Motor neuron (in vitro differentiated cells): ENCODE results near the gene NMT2. TPM values are rescaled to one million over a fixed set of nuclear protein-coding genes. Genes with fewer than 3 reads are reported as not detected.

Experiments used
- ATAC-seq, 8 experiments: fragments of 200-7000 bp; cut with Tn5 transposase; replicated peaks in 6 of 8; 2 replicates each; pipeline ENCODE4 v1.8.0; 2021; ENCODE audit warnings: mild to moderate bottlenecking in 8 of 8, moderate library complexity in 8 of 8
- H3K27ac ChIP-seq, 2 donors: fragments of 250-450 bp; sonication (Bioruptor Pico); 2 replicates each; pipeline ENCODE4 v1.9.0; 2021; ENCODE audit warnings: antibody characterized with exemption in 2 of 2, mild to moderate bottlenecking in 2 of 2, moderate library complexity in 1 of 2
- H3K4me1 ChIP-seq, 2 donors: fragments of 250-450 bp; sonication (Bioruptor Pico); replicated peaks in 1 of 2; 2 replicates each; pipeline ENCODE4 v1.6.1; 2021; ENCODE audit warnings: antibody characterized with exemption in 2 of 2, mild to moderate bottlenecking in 2 of 2, moderate library complexity in 1 of 2
- H3K4me3 ChIP-seq, 5 donors: fragments of 250-450 bp; sonication (Bioruptor Pico); 2 replicates each; pipeline ENCODE4 v1.9.0; 2021; ENCODE audit warnings: antibody characterized with exemption in 5 of 5, mild to moderate bottlenecking in 5 of 5, moderate library complexity in 4 of 5
- WGBS, 10 experiments: fragments of 450-650 bp; shearing (Covaris generic); methylation state at CpG; one replicate each; pipeline ENCODE4 v1.0.0; 2022; 5-methylcytosine and 5-hydroxymethylcytosine counted together
- in situ Hi-C, 9 experiments: fragments of 400-800 bp; cut with MboI; loops; one replicate each; pipeline ENCODE4 v1.15.0; 2021; ENCODE audit warnings: low sequenced_read_pairs in 9 of 9, low pct_unique_long_range_greater_than_20kb in 2 of 9; ENCODE audit not compliant: unreplicated experiment in 9 of 9
- total RNA-seq, 8 experiments: library from RNA; unstranded; fragments of 300-600 nt; gene quantifications; 2 replicates each; pipeline versions ENCODE4 v1.2.3 to v1.2.4, GENCODE V29; 2022

NMT2 gene
- total RNA-seq, 8 experiments from 2014 or later = 11.5 to 23.0 (median 14.3) TPM

DNA sequence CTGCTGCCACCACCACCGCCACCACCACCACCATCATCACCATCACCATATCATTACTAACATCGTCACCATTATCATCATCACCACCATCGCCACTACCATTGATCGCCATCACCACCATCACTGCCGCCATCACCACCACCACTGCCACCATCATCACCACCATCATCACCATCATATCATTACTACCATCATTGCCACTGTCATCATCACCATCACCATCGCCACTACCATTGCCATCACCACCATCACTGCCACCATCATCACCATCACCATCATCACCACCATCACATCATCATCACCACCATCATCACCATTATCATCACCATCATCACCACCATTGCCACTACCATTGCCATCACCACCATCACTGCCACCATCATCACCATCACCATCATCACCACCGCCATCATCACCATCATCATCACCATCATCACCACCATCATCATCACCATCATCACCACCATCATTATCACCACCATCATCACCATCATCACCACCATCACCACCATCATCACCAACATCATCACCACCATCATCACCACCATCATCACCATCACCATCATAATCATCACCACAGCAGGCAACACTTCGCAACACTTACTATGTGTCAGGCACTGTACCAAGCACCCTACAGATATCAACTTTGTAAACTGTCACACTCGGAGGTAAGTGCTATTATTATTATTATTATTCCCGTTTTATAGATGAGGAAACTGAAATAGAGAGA is 19.3 kb downstream of the NMT2 start:
- ATAC-seq = no peak
- Histone ChIP-seq H3K4me1 (no peaks in the 10 kb centered on the region), H3K4me3 (no peak overlapping the region), H3K27ac (no peak overlapping the region)
- WGBS, 10 experiments = 65 to 100% (median 88%) methylated on average over 2 to 7 of the region's 10 CpGs; no CpG with 5 or more reads in 2 of the 10 experiments
- in situ Hi-C loops = no loop called here

DNA sequence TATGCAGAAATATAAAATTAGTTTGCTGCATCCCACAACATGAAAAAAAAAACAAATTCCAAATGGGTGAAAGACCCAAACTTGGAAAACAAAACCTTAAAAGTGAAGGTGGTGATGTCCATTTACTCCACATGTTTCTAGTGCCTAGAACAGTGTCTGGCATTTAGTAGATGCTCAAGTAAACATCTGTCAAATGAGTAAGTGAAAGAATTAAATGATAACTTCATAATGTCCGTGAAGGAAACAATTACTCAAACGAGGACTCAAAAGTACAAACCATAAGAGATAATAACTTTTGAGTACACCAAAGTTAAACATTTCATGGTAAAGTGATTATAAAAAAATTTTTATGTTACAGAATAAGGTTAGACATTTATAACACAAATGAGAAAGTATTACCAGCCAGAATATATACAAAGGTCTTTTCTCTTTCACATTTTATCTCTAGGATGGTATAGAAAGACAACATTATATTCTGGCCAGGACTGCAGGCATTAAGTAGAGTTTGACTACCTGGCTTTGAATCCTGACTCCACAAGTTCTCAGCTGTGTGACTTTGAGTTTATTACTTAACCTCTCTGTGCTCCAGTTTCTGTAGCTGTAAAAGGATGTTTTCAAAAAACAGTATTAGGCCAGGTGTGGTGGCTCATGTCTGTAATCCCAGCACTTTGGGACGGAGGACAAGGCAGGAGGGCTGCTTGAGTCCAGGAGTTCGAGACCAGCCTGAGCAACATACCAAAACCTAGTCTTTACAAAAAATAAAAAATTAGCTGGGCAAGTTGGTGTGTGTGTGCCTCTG is 20.7 kb downstream of the NMT2 start:
- H3K4me1 ChIP-seq = no peaks in the 10 kb centered on the region
- no peak overlapping the region for H3K27ac ChIP-seq
- WGBS, 10 experiments = 71 to 100% (median 84%) methylated on average over 2 to 4 of the region's 4 CpGs
- in situ Hi-C loops = no loop called here
- no peak for ATAC-seq
- H3K4me3 ChIP-seq = no peak overlapping the region

- no peak for ATAC-seq
- 72 to 100% (median 87%) methylated on average over 1 to 6 of the region's 7 CpGs for WGBS, 10 experiments
- H3K4me1 ChIP-seq = peaks cover 2 to 4% of the 10 kb centered on the region in 2 donors
- H3K27ac ChIP-seq = no peak overlapping the region
- H3K4me3 ChIP-seq = no peak overlapping the region
- in situ Hi-C loops = no loop called here
These were observed 22.1 kb downstream of the NMT2 start for GRCh38 chr10:15146366-15146765.

DNA sequence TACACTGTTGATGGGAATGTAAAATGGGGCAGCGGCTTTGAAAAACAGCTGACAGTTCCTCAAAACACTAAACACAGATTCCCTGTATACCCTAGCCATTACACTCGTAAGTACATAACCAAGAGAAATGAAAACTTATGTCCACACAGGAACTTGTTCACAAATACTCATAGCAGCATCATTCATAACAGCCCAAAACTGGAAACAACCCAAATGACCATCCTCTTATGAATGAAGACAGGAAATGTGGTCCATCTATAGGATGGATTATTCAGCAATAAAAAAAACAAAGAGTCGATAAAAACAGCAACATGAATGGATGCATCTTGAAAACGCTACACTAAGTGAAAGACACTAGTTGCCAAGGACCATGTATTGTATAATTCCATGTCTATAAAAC is 23.7 kb downstream of the NMT2 start:
- H3K4me3 ChIP-seq = no peak overlapping the region
- in situ Hi-C loops = no loop called here
- peaks cover 9 to 12% of the 10 kb centered on the region in 2 donors for H3K4me1 ChIP-seq
- no peak overlapping the region for H3K27ac ChIP-seq
- ATAC-seq = no peak
- 69 to 100% (median 93%) methylated on average over 2 to 4 of the region's 4 CpGs; no CpG with 5 or more reads in 2 of the 10 experiments for WGBS, 10 experiments

- peak in 3 of 8 experiments; percentile 36 to 69 (median 60) for ATAC-seq
- Histone ChIP-seq H3K27ac (no peak overlapping the region), H3K4me3 (no peak overlapping the region), H3K4me1 (peaks cover 9 to 12% of the 10 kb centered on the region in 2 donors)
- WGBS, 10 experiments = 55 to 86% (median 72%) methylated on average over 9 to 14 of the region's 16 CpGs; no CpG with 5 or more reads in 1 of the 10 experiments
- in situ Hi-C loops = no loop called here
These were observed 27.1 kb downstream of the NMT2 start for GRCh38 chr10:15141136-15142054.

- in situ Hi-C loops = no loop called here
- peak in 3 of 8 experiments; percentile 56 to 69 (median 65) for ATAC-seq
- Histone ChIP-seq H3K4me3 (no peak overlapping the region), H3K27ac (no peak overlapping the region), H3K4me1 (peaks cover 9 to 12% of the 10 kb centered on the region in 2 donors)
- WGBS, 10 experiments = 41 to 90% (median 55%) methylated on average over 1 to 7 of the region's 7 CpGs; no CpG with 5 or more reads in 2 of the 10 experiments
These were observed 27.8 kb downstream of the NMT2 start for GRCh38 chr10:15140698-15141097.

GRCh38 chr10:15137636-15138035 is 30.9 kb downstream of the NMT2 start:
- H3K4me3 ChIP-seq = no peak overlapping the region
- ATAC-seq = no peak
- H3K4me1 ChIP-seq = peaks cover 9 to 12% of the 10 kb centered on the region in 2 donors
- 80 to 100% (median 88%) methylated on average over 1 of the region's 1 CpG; no CpG with 5 or more reads in 4 of the 10 experiments for WGBS, 10 experiments
- in situ Hi-C loops = no loop called here
- no peak overlapping the region for H3K27ac ChIP-seq

DNA sequence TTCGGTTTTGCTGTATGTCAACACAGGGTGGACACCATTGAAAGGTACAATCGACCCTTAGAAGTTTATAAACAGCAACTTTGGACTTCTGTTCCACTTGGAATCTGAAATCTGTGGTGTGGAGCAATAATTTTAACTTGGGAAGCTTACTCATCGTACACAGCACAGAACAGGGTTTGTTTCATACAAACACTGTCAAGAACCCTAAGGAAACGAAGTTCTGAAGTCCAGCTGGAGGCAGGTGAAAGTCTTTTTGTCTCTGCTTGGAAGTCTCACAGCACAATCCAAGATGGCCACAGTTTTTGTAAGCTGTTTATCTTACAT is 31.5 kb downstream of the NMT2 start:
- ATAC-seq = peak in 1 of 8 experiments; percentile 14
- in situ Hi-C loops = no loop called here
- Histone ChIP-seq H3K27ac (no peak overlapping the region), H3K4me1 (peaks cover 9 to 12% of the 10 kb centered on the region in 2 donors), H3K4me3 (no peak overlapping the region)
- 54 to 96% (median 82%) methylated on average over 1 to 4 of the region's 4 CpGs; no CpG with 5 or more reads in 2 of the 10 experiments for WGBS, 10 experiments

- no peak overlapping the region for H3K4me3 ChIP-seq
- no peak overlapping the region for H3K27ac ChIP-seq
- H3K4me1 ChIP-seq = peaks cover 8% of the 10 kb centered on the region in 2 donors
- WGBS, 10 experiments = 58 to 100% (median 88%) methylated on average over 3 to 8 of the region's 11 CpGs; no CpG with 5 or more reads in 1 of the 10 experiments
- ATAC-seq = peak in 3 of 8 experiments; percentile 29 to 79 (median 62)
- in situ Hi-C loops = no loop called here
These were observed 32.1 kb downstream of the NMT2 start for GRCh38 chr10:15136129-15137035.

- ATAC-seq = no peak
- in situ Hi-C loops = no loop called here
- Histone ChIP-seq H3K4me1 (no peaks in the 10 kb centered on the region), H3K4me3 (no peak overlapping the region), H3K27ac (no peak overlapping the region)
- WGBS, 10 experiments = 83 to 100% (median 96%) methylated on average over 2 to 5 of the region's 5 CpGs; no CpG with 5 or more reads in 3 of the 10 experiments
These were observed 37.2 kb downstream of the NMT2 start for GRCh38 chr10:15131330-15131729.

DNA sequence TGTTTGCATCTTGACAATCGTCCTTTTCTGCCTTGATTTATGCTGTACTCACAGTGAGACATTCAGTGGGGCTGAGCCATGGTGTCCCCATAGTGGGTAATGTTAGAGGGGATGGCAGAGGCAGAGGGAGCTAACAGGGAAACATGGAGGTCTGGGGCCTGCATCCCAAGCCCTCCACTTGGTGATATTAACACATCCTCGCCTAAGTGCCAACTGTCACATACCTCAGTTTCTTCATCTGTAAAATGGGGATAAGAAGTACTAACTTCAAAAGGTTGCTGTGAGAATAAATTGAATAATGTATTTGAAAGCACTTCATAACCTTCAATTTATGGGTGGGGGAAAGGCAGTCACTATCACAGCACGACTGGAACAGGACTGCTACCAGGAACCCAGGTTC is 43.6 kb downstream of the NMT2 start:
- 13 to 100% (median 92%) methylated on average over 1 to 2 of the region's 3 CpGs; no CpG with 5 or more reads in 2 of the 10 experiments for WGBS, 10 experiments
- ATAC-seq = no peak
- in situ Hi-C loops = no loop called here
- no peaks in the 10 kb centered on the region for H3K4me1 ChIP-seq
- no peak overlapping the region for H3K4me3 ChIP-seq
- H3K27ac ChIP-seq = no peak overlapping the region

DNA sequence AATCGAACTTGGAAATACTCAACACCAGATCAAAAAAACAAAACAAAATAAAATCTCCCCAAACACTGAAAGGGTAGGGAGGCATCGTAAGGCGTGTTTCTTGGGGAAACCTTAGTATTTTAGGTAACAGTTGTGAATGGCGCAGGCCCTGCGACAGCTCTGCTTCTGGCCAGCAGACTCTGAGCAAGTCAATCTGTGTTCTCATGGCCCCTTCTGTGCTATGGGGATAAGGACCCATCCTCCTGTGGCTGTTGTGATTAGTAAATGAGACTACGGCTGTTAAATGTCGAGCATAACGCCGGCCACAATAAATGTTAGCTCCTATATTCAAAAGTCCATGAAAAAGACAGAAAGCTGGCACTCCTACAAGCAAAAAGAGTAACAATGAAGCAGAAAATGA is 44.3 kb downstream of the NMT2 start:
- Histone ChIP-seq H3K27ac (no peak overlapping the region), H3K4me3 (no peak overlapping the region), H3K4me1 (no peaks in the 10 kb centered on the region)
- WGBS, 10 experiments = 86 to 100% (median 95%) methylated on average over 1 to 9 of the region's 9 CpGs; no CpG with 5 or more reads in 1 of the 10 experiments
- in situ Hi-C loops = no loop called here
- no peak for ATAC-seq
